ENCODE results near the gene DOCK4.
"Not testable (repeated sequence)": the region's sequence is repeated elsewhere in the genome, so short reads cannot be mapped to it uniquely, and the experiment has no call there.

The DOCK4 gene

GRCh38 chr7:112254156-112254555, 48.0 kb upstream of the DOCK4 start:
- H2BK120ac ChIP-seq (ENCODE audit: insufficient read depth, low read length, poor library complexity) = peak overlapping the region; percentile 13
- no peaks in the 10 kb centered on the region for H3K9me3 ChIP-seq (ENCODE audit: insufficient read depth, low read depth, low read length)
- peak overlapping the region; percentile 47 for H4K91ac ChIP-seq (ENCODE audit: low read depth, low read length)
- H3K36me3 ChIP-seq (ENCODE audit: control insufficient read depth in 1 of 2, insufficient read depth in 2 of 2, low read length in 2 of 2) = no peaks in the 10 kb centered on the region
- no peaks in the 10 kb centered on the region for H3K79me1 ChIP-seq (ENCODE audit: low read length)
- no peaks in the 10 kb centered on the region for H3K27me3 ChIP-seq (ENCODE audit: insufficient read depth, low read length)
- H3K4ac ChIP-seq (ENCODE audit: low read depth, low read length) = no peak overlapping the region
- H2BK5ac ChIP-seq (ENCODE audit: low read depth, low read length, poor library complexity) = peak overlapping the region; percentile 31
- no peak overlapping the region for H3K27ac ChIP-seq (ENCODE audit: low read depth, low read length)
- H3K4me1 ChIP-seq (ENCODE audit: control insufficient read depth in 1 of 2, insufficient read depth in 2 of 2, low read length in 2 of 2) = peaks cover 5% of the 10 kb centered on the region in 2 experiments
- H2AFZ ChIP-seq (ENCODE audit: insufficient read depth, low read length, poor library complexity) = no peak overlapping the region
- no peak overlapping the region for H3K14ac ChIP-seq (ENCODE audit: low read length)
- peaks cover 3% of the 10 kb centered on the region for H3K79me2 ChIP-seq (ENCODE audit: control insufficient read depth, insufficient read depth, low read length, poor library complexity)
- H2AK5ac ChIP-seq (ENCODE audit: low read length) = peak overlapping the region; percentile 54
- WGBS (ENCODE audit: extremely low coverage, insufficient coverage, insufficient read length) = no CpG with 5 or more reads among the region's 1 CpG
- no peak for DNase-seq
- peak overlapping the region; percentile 31 for H2BK12ac ChIP-seq (ENCODE audit: low read length)
- H3K18ac ChIP-seq (ENCODE audit: low read length) = peak overlapping the region; percentile 53
- no peak overlapping the region for H3K4me3 ChIP-seq (ENCODE audit: low read depth, low read length)
- no peak overlapping the region for H3K4me2 ChIP-seq (ENCODE audit: low read length)
- H3K9ac ChIP-seq (ENCODE audit: low read length) = no peak overlapping the region
- H4K8ac ChIP-seq (ENCODE audit: low read depth, low read length) = no peak overlapping the region
- no peak overlapping the region for H3K23ac ChIP-seq (ENCODE audit: low read length)
- no peak overlapping the region for H4K12ac ChIP-seq (ENCODE audit: low read depth, low read length)

DNA sequence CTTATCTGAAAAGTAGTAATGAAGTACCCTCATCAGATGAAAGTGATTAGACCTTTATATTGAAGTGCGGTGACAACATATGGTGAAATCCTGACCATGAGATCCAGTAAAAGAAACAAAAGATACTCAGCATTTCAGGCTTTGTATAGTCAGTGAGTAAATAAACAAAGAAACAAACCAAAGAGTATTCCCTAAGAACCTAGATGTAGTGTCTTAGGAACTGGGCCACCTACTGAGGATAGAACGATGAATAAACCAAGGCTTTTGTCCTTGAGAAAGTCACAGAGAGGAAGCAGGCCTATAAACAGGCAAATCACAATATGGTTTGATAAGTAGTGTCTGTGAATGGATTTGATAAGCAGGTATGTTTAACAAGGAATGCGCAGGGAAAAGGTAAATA, 46.5 kb upstream of the DOCK4 start:
- H2AFZ ChIP-seq (ENCODE audit: insufficient read depth, low read length, poor library complexity) = no peak overlapping the region
- peaks cover 5% of the 10 kb centered on the region in 2 experiments for H3K4me1 ChIP-seq (ENCODE audit: control insufficient read depth in 1 of 2, insufficient read depth in 2 of 2, low read length in 2 of 2)
- H2AK5ac ChIP-seq (ENCODE audit: low read length) = no peak overlapping the region
- no peak overlapping the region for H3K4ac ChIP-seq (ENCODE audit: low read depth, low read length)
- no peak overlapping the region for H3K9ac ChIP-seq (ENCODE audit: low read length)
- no CpG with 5 or more reads among the region's 3 CpGs for WGBS (ENCODE audit: extremely low coverage, insufficient coverage, insufficient read length)
- no peak overlapping the region for H3K18ac ChIP-seq (ENCODE audit: low read length)
- H3K27ac ChIP-seq (ENCODE audit: low read depth, low read length) = no peak overlapping the region
- H3K36me3 ChIP-seq (ENCODE audit: control insufficient read depth in 1 of 2, insufficient read depth in 2 of 2, low read length in 2 of 2) = no peaks in the 10 kb centered on the region
- no peaks in the 10 kb centered on the region for H3K9me3 ChIP-seq (ENCODE audit: insufficient read depth, low read depth, low read length)
- H3K23ac ChIP-seq (ENCODE audit: low read length) = no peak overlapping the region
- H2BK12ac ChIP-seq (ENCODE audit: low read length) = no peak overlapping the region
- H4K8ac ChIP-seq (ENCODE audit: low read depth, low read length) = no peak overlapping the region
- H3K79me1 ChIP-seq (ENCODE audit: low read length) = no peaks in the 10 kb centered on the region
- peaks cover 3% of the 10 kb centered on the region for H3K79me2 ChIP-seq (ENCODE audit: control insufficient read depth, insufficient read depth, low read length, poor library complexity)
- H4K12ac ChIP-seq (ENCODE audit: low read depth, low read length) = no peak overlapping the region
- H3K4me3 ChIP-seq (ENCODE audit: low read depth, low read length) = no peak overlapping the region
- peak in 1 of 2 donors; percentile 9 for DNase-seq
- no peak overlapping the region for H4K91ac ChIP-seq (ENCODE audit: low read depth, low read length)
- no peak overlapping the region for H2BK5ac ChIP-seq (ENCODE audit: low read depth, low read length, poor library complexity)
- no peaks in the 10 kb centered on the region for H3K27me3 ChIP-seq (ENCODE audit: insufficient read depth, low read length)
- no peak overlapping the region for H3K14ac ChIP-seq (ENCODE audit: low read length)
- H3K4me2 ChIP-seq (ENCODE audit: low read length) = no peak overlapping the region
- H2BK120ac ChIP-seq (ENCODE audit: insufficient read depth, low read length, poor library complexity) = no peak overlapping the region

DNA sequence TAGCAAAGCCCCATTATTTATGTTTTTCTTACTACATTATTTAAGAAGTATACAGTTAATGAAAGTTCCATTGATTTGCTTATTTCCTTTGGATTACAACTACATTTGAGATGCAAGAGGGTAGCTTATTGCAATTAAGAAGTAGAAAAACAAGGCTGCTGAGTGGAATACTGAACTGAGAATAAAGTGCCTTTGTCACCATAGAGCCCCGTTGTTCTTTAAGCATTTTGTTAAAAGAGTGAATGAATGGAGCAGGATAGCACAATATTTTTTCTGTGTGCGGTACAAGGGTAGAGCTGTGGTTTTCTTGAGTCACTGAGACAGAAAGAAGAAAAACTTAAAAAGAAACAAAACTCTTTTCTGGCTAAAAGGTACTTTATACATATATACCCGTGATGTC, 45.9 kb upstream of the DOCK4 start:
- peaks cover 3% of the 10 kb centered on the region for H3K79me2 ChIP-seq (ENCODE audit: control insufficient read depth, insufficient read depth, low read length, poor library complexity)
- H3K36me3 ChIP-seq (ENCODE audit: control insufficient read depth in 1 of 2, insufficient read depth in 2 of 2, low read length in 2 of 2) = no peaks in the 10 kb centered on the region
- DNase-seq = no peak

DNA sequence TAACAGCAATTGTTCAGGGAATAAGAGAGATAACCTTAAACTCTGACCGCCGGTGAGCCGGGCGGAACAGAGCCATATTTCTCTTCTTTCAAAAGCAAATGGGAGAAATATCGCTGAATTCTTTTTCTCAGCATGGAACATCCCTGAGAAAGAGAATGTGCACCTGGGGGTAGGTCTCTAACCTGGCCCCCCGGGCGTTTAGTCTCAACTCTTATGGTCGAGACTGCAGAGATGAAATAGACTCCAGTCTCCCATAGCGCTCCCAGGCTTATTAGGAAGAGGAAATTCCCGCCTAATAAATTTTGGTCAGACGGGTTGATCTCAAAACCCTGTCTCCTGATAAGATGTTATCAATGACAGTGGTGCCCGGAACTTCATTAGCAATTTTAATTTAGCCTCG, 43.8 kb upstream of the DOCK4 start:
- not testable (repeated sequence) for H3K18ac ChIP-seq (ENCODE audit: low read length); H3K36me3 ChIP-seq (ENCODE audit: control insufficient read depth in 1 of 2, insufficient read depth in 2 of 2, low read length in 2 of 2); H3K4ac ChIP-seq (ENCODE audit: low read depth, low read length); DNase-seq; H3K4me1 ChIP-seq (ENCODE audit: control insufficient read depth in 1 of 2, insufficient read depth in 2 of 2, low read length in 2 of 2); H3K79me1 ChIP-seq (ENCODE audit: low read length); H2BK12ac ChIP-seq (ENCODE audit: low read length); H4K12ac ChIP-seq (ENCODE audit: low read depth, low read length); H3K9me3 ChIP-seq (ENCODE audit: insufficient read depth, low read depth, low read length); H3K4me2 ChIP-seq (ENCODE audit: low read length); H4K91ac ChIP-seq (ENCODE audit: low read depth, low read length); H4K8ac ChIP-seq (ENCODE audit: low read depth, low read length); H2BK120ac ChIP-seq (ENCODE audit: insufficient read depth, low read length, poor library complexity); H2BK5ac ChIP-seq (ENCODE audit: low read depth, low read length, poor library complexity); H3K23ac ChIP-seq (ENCODE audit: low read length); H3K14ac ChIP-seq (ENCODE audit: low read length); H2AK5ac ChIP-seq (ENCODE audit: low read length); H3K27ac ChIP-seq (ENCODE audit: low read depth, low read length); H3K27me3 ChIP-seq (ENCODE audit: insufficient read depth, low read length); H3K9ac ChIP-seq (ENCODE audit: low read length); H3K79me2 ChIP-seq (ENCODE audit: control insufficient read depth, insufficient read depth, low read length, poor library complexity); H3K4me3 ChIP-seq (ENCODE audit: low read depth, low read length); H2AFZ ChIP-seq (ENCODE audit: insufficient read depth, low read length, poor library complexity)
- no CpG with 5 or more reads among the region's 13 CpGs for WGBS (ENCODE audit: extremely low coverage, insufficient coverage, insufficient read length)

More for the DNA sequence above, 45.9 kb upstream of the DOCK4 start:
- Histone ChIP-seq H2BK5ac (ENCODE audit: low read depth, low read length, poor library complexity) (no peak overlapping the region), H3K9ac (ENCODE audit: low read length) (no peak overlapping the region), H2BK12ac (ENCODE audit: low read length) (no peak overlapping the region), H3K23ac (ENCODE audit: low read length) (no peak overlapping the region), H4K12ac (ENCODE audit: low read depth, low read length) (no peak overlapping the region), H2AFZ (ENCODE audit: insufficient read depth, low read length, poor library complexity) (no peak overlapping the region), H2BK120ac (ENCODE audit: insufficient read depth, low read length, poor library complexity) (no peak overlapping the region), H3K14ac (ENCODE audit: low read length) (no peak overlapping the region), H3K4me2 (ENCODE audit: low read length) (no peak overlapping the region), H4K8ac (ENCODE audit: low read depth, low read length) (no peak overlapping the region), H4K91ac (ENCODE audit: low read depth, low read length) (no peak overlapping the region), H3K4ac (ENCODE audit: low read depth, low read length) (no peak overlapping the region), H3K9me3 (ENCODE audit: insufficient read depth, low read depth, low read length) (no peaks in the 10 kb centered on the region), H2AK5ac (ENCODE audit: low read length) (no peak overlapping the region), H3K4me1 (ENCODE audit: control insufficient read depth in 1 of 2, insufficient read depth in 2 of 2, low read length in 2 of 2) (peaks cover 5% of the 10 kb centered on the region in 2 experiments), H3K79me1 (ENCODE audit: low read length) (no peaks in the 10 kb centered on the region), H3K27ac (ENCODE audit: low read depth, low read length) (no peak overlapping the region), H3K27me3 (ENCODE audit: insufficient read depth, low read length) (no peaks in the 10 kb centered on the region), H3K4me3 (ENCODE audit: low read depth, low read length) (no peak overlapping the region), H3K18ac (ENCODE audit: low read length) (no peak overlapping the region)
- WGBS (ENCODE audit: extremely low coverage, insufficient coverage, insufficient read length) = no CpG with 5 or more reads among the region's 3 CpGs

Data from trophoblast cell (in vitro differentiated cells and primary cell).